MV-4-11 (cell line): ENCODE measurements around the gene BLVRB.

Experiments used
- DNase-seq: peaks from one replicate; lab custom pipeline; 2025; lab: John Stamatoyannopoulos, UW

Gene BLVRB

GRCh38 chr19:40403262-40403984, 62.1 kb downstream of the BLVRB start:
- DNase-seq = peak; percentile 89

- DNase-seq = no peak
Measured at GRCh38 chr19:40400559-40400958, 65.0 kb downstream of the BLVRB start.

- no peak for DNase-seq
Measured at GRCh38 chr19:40398417-40399131, 67.0 kb downstream of the BLVRB start.
